ENCODE measurements around the gene MPP1.
A peak's percentile ranks its signal among the peaks of the same experiment; 100 is the strongest.

The MPP1 gene

GRCh38 chrX:154812341-154813101 is 7.2 kb upstream of the MPP1 start:
- no peak for TF ChIP-seq CTCF (conservative IDR thresholded peaks at IDR 0.05; ENCODE audit: low read depth)
- CTCF ChIA-PET = interaction anchor here (0.9 kb wide), 1 partner anchor 21 kb away, joined by 4 read pairs; no protein-coding TSS in a partner anchor
- no peak overlapping the region for H3K27ac ChIP-seq
- POLR2A ChIA-PET (ENCODE audit: low non-redundant PET) = no interaction called here
- no peak for DNase-seq (ENCODE audit: low spot score)

- no peak overlapping the region for H3K27ac ChIP-seq
- CTCF ChIA-PET = no interaction called here
- POLR2A ChIA-PET (ENCODE audit: low non-redundant PET) = no interaction called here
- TF ChIP-seq CTCF (conservative IDR thresholded peaks at IDR 0.05; ENCODE audit: low read depth) = no peak
- no peak for DNase-seq (ENCODE audit: low spot score)
These were observed 4.8 kb upstream of the MPP1 start for GRCh38 chrX:154809939-154810665.

DNA sequence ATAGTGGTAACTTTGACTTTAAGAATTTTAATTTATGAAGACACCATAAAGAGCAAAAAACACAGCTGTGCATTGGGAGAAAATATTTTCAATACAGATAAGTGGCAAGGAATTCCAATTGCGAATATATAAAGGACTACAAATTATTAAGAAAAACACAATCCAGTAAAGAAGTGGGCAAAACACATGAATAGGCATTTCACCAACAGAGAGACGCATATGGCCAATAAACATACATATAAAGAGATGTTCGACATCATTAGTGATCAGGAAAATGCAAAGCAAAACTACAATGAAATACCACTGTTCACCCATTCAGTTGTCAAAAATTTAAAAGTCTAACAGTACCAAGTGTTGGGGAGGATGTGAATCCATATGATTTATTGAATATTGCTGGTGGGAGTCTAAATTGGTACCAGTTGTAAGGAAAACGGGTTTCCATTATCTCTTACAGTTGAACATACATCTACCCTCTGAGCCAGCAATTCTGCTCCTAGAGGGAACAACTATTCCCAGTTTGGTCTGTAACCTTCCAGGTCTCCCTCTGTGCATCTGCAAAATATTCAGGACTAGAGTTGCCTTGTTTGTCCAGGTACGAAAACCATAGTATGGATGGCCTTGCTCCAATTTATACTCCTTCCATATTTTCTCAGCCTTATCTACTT is 1.7 kb upstream of the MPP1 start:
- no peak for DNase-seq (ENCODE audit: low spot score)
- H3K27ac ChIP-seq = no peak overlapping the region
- TF ChIP-seq CTCF (conservative IDR thresholded peaks at IDR 0.05; ENCODE audit: low read depth) = no peak
- POLR2A ChIA-PET (ENCODE audit: low non-redundant PET) = interaction anchor here (1.1 kb wide), 1 partner anchor 11 kb away, joined by 5 read pairs; no protein-coding TSS in a partner anchor
- CTCF ChIA-PET = no interaction called here

- no peak for DNase-seq (ENCODE audit: low spot score)
- CTCF ChIA-PET = no interaction called here
- TF ChIP-seq CTCF (conservative IDR thresholded peaks at IDR 0.05; ENCODE audit: low read depth) = no peak
- POLR2A ChIA-PET (ENCODE audit: low non-redundant PET) = no interaction called here
- peak overlapping the region; percentile 58 for H3K27ac ChIP-seq
These were observed 409 bp upstream of the MPP1 start for GRCh38 chrX:154805696-154806091.

DNA sequence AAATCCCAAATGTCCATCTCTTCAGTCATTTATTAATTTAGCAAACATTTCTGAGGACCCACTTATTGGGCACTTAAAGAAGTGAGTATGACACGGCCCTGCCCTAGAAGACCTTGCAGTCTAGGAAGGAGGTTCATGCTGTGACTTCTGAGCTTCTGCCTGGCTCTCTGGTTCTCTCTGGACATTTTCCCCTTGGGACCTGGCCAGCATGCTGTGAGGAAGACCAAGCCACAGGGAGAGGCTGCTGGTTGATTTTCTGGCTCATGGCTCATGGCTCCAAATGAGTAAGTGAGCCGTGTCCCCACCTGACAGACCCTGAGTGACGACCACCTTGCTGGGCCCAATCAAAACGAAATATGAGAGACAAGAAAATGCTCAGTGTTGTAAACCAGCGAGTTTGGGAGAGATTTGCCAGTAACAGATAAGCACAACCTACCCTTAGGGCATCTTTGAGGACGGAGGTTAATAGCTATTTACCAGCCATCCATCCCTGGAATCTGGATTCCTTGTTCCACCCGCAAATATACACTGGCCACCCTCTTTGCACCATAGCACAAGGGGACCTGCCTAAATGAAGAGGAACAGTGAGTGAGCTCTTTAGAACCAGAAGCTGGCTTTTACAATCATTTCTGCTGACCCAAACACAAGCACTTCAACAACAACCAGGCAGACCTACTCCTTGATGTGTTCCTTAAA is 876 bp downstream of the MPP1 start:
- no peak for DNase-seq (ENCODE audit: low spot score)
- ChIA-PET POLR2A (ENCODE audit: low non-redundant PET) (no interaction called here), CTCF (no interaction called here)
- H3K27ac ChIP-seq = no peak overlapping the region; the same call in 1 of the 2 replicates
- TF ChIP-seq CTCF (conservative IDR thresholded peaks at IDR 0.05; ENCODE audit: low read depth) = no peak

GRCh38 chrX:154802947-154803346 is 2.3 kb downstream of the MPP1 start:
- DNase-seq (ENCODE audit: low spot score) = no peak
- POLR2A ChIA-PET (ENCODE audit: low non-redundant PET) = no interaction called here
- H3K27ac ChIP-seq = no peak overlapping the region
- CTCF ChIA-PET = no interaction called here
- no peak for TF ChIP-seq CTCF (conservative IDR thresholded peaks at IDR 0.05; ENCODE audit: low read depth)
